Sigmoid colon (tissue), 4 donors: ENCODE measurements around the gene VIPR2.

Source experiments
- CTCF ChIP-seq, 4 experiments: fragments of 450-650 bp in 3 of 4; fragments of 200-600 bp in 1 of 4; IDR thresholded peaks; one replicate each; pipeline ENCODE4 v1.5.1; 2016 to 2019; ENCODE audit warnings: antibody characterized with exemption in 4 of 4, mild to moderate bottlenecking in 3 of 4, moderate library complexity in 2 of 4
- EP300 ChIP-seq, 4 donors: sonication (generic); formaldehyde crosslinking; IDR thresholded peaks; one replicate each; pipeline ENCODE4 v1.6.1; 2017; ENCODE audit warnings: antibody characterized with exemption in 4 of 4
- POLR2A ChIP-seq, 2 donors: fragments of 450-650 bp; IDR thresholded peaks; one replicate each; pipeline ENCODE4 v1.6.1; 2016; ENCODE audit warnings: antibody characterized with exemption in 2 of 2, mild to moderate bottlenecking in 2 of 2, moderate library complexity in 2 of 2

GRCh38 chr7:159071260-159071659 lies 73.4 kb downstream of the VIPR2 start:
- TF ChIP-seq CTCF (IDR thresholded peaks at IDR 0.05) (no peak), POLR2A (IDR thresholded peaks at IDR 0.05) (no peak), EP300 (IDR thresholded peaks at IDR 0.05) (no peak)
